ENCODE measurements around the gene EFNA3.

The EFNA3 gene

GRCh38 chr1:155079487-155080311 is 1.1 kb downstream of the EFNA3 start (continued):
- TF ChIP-seq, protein P1, sequence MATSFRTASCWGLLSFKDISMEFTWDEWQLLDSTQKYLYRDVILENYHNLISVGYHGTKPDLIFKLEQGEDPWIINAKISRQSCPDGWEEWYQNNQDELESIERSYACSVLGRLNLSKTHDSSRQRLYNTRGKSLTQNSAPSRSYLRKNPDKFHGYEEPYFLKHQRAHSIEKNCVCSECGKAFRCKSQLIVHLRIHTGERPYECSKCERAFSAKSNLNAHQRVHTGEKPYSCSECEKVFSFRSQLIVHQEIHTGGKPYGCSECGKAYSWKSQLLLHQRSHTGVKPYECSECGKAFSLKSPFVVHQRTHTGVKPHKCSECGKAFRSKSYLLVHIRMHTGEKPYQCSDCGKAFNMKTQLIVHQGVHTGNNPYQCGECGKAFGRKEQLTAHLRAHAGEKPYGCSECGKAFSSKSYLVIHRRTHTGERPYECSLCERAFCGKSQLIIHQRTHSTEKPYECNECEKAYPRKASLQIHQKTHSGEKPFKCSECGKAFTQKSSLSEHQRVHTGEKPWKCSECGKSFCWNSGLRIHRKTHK (tag by site-specific recombination; IDR thresholded peaks at IDR 0.05) = no peak
- TF ChIP-seq TRIM28 (IDR thresholded peaks at IDR 0.05; ENCODE audit: borderline replicate concordance, low read length) = no peak
- no peak; the same call in 1 of the 2 replicates for TF ChIP-seq ZSCAN23 (tag by site-specific recombination; IDR thresholded peaks at IDR 0.05)
- TF ChIP-seq ZFP37 (tag by site-specific recombination; IDR thresholded peaks at IDR 0.05) = no peak
- TF ChIP-seq, protein P2, sequence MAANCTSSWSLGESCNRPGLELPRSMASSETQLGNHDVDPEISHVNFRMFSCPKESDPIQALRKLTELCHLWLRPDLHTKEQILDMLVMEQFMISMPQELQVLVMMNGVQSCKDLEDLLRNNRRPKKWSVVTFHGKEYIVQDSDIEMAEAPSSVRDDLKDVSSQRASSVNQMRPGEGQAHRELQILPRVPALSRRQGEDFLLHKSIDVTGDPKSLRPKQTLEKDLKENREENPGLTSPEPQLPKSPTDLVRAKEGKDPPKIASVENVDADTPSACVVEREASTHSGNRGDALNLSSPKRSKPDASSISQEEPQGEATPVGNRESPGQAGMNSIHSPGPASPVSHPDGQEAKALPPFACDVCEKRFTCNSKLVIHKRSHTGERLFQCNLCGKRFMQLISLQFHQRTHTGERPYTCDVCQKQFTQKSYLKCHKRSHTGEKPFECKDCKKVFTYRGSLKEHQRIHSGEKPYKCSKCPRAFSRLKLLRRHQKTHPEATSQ (tag by site-specific recombination; IDR thresholded peaks at IDR 0.05) = 0 out of 2 replicates have a peak, but pooled peaks have one; percentile 28
- no peak for TF ChIP-seq ZEB2 (tag by site-specific recombination; IDR thresholded peaks at IDR 0.05)
- no peak for TF ChIP-seq ZNF324 (tag by site-specific recombination; IDR thresholded peaks at IDR 0.05)
- TF ChIP-seq GLI2 (tag by site-specific recombination; IDR thresholded peaks at IDR 0.05; ENCODE audit: borderline replicate concordance, low read depth) = no peak
- no peak; the same call in 1 of the 2 replicates for TF ChIP-seq ZNF777 (tag by site-specific recombination; IDR thresholded peaks at IDR 0.05; ENCODE audit: borderline replicate concordance)
- no peak for TF ChIP-seq PRDM1 (tag by site-specific recombination; IDR thresholded peaks at IDR 0.05)
- TF ChIP-seq, protein P3, sequence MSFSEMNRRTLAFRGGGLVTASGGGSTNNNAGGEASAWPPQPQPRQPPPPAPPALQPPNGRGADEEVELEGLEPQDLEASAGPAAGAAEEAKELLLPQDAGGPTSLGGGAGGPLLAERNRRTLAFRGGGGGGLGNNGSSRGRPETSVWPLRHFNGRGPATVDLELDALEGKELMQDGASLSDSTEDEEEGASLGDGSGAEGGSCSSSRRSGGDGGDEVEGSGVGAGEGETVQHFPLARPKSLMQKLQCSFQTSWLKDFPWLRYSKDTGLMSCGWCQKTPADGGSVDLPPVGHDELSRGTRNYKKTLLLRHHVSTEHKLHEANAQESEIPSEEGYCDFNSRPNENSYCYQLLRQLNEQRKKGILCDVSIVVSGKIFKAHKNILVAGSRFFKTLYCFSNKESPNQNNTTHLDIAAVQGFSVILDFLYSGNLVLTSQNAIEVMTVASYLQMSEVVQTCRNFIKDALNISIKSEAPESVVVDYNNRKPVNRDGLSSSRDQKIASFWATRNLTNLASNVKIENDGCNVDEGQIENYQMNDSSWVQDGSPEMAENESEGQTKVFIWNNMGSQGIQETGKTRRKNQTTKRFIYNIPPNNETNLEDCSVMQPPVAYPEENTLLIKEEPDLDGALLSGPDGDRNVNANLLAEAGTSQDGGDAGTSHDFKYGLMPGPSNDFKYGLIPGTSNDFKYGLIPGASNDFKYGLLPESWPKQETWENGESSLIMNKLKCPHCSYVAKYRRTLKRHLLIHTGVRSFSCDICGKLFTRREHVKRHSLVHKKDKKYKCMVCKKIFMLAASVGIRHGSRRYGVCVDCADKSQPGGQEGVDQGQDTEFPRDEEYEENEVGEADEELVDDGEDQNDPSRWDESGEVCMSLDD (tag by site-specific recombination; IDR thresholded peaks at IDR 0.05) = peak; percentile 85
- no peak for TF ChIP-seq ZNF280C (tag by site-specific recombination; IDR thresholded peaks at IDR 0.05)
- no peak for TF ChIP-seq ZNF664 (tag by site-specific recombination; IDR thresholded peaks at IDR 0.05)
- TF ChIP-seq ZNF830 (tag by site-specific recombination; IDR thresholded peaks at IDR 0.05; ENCODE audit: low read depth) = no peak
- TF ChIP-seq ZNF792 (tag by site-specific recombination; IDR thresholded peaks at IDR 0.05) = no peak
- TF ChIP-seq, protein P4, sequence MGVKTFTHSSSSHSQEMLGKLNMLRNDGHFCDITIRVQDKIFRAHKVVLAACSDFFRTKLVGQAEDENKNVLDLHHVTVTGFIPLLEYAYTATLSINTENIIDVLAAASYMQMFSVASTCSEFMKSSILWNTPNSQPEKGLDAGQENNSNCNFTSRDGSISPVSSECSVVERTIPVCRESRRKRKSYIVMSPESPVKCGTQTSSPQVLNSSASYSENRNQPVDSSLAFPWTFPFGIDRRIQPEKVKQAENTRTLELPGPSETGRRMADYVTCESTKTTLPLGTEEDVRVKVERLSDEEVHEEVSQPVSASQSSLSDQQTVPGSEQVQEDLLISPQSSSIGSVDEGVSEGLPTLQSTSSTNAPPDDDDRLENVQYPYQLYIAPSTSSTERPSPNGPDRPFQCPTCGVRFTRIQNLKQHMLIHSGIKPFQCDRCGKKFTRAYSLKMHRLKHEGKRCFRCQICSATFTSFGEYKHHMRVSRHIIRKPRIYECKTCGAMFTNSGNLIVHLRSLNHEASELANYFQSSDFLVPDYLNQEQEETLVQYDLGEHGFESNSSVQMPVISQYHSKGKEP (tag by site-specific recombination; IDR thresholded peaks at IDR 0.05) = no peak
- TF ChIP-seq, protein P5, sequence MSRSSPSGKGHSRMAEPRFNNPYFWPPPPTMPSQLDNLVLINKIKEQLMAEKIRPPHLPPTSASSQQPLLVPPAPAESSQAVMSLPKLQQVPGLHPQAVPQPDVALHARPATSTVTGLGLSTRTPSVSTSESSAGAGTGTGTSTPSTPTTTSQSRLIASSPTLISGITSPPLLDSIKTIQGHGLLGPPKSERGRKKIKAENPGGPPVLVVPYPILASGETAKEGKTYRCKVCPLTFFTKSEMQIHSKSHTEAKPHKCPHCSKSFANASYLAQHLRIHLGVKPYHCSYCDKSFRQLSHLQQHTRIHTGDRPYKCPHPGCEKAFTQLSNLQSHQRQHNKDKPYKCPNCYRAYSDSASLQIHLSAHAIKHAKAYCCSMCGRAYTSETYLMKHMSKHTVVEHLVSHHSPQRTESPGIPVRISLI (tag by site-specific recombination; IDR thresholded peaks at IDR 0.05) = no peak
- no peak for TF ChIP-seq ZNF768 (tag by site-specific recombination; IDR thresholded peaks at IDR 0.05)
- TF ChIP-seq, protein P6, sequence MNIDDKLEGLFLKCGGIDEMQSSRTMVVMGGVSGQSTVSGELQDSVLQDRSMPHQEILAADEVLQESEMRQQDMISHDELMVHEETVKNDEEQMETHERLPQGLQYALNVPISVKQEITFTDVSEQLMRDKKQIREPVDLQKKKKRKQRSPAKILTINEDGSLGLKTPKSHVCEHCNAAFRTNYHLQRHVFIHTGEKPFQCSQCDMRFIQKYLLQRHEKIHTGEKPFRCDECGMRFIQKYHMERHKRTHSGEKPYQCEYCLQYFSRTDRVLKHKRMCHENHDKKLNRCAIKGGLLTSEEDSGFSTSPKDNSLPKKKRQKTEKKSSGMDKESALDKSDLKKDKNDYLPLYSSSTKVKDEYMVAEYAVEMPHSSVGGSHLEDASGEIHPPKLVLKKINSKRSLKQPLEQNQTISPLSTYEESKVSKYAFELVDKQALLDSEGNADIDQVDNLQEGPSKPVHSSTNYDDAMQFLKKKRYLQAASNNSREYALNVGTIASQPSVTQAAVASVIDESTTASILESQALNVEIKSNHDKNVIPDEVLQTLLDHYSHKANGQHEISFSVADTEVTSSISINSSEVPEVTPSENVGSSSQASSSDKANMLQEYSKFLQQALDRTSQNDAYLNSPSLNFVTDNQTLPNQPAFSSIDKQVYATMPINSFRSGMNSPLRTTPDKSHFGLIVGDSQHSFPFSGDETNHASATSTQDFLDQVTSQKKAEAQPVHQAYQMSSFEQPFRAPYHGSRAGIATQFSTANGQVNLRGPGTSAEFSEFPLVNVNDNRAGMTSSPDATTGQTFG (tag by site-specific recombination; IDR thresholded peaks at IDR 0.05; ENCODE audit: borderline replicate concordance) = no peak
- no peak for TF ChIP-seq ZBTB6 (tag by site-specific recombination; IDR thresholded peaks at IDR 0.05)
- TF ChIP-seq, protein P7, sequence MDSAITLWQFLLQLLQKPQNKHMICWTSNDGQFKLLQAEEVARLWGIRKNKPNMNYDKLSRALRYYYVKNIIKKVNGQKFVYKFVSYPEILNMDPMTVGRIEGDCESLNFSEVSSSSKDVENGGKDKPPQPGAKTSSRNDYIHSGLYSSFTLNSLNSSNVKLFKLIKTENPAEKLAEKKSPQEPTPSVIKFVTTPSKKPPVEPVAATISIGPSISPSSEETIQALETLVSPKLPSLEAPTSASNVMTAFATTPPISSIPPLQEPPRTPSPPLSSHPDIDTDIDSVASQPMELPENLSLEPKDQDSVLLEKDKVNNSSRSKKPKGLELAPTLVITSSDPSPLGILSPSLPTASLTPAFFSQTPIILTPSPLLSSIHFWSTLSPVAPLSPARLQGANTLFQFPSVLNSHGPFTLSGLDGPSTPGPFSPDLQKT (IDR thresholded peaks at IDR 0.05; ENCODE audit: borderline replicate concordance, low read depth, low read length) = no peak
- no peak for TF ChIP-seq ZNF785 (tag by site-specific recombination; IDR thresholded peaks at IDR 0.05)

All from HEK293 (cell line).